Activated CD4-positive, alpha-beta T cell treated with anti-CD3 and anti-CD28 coated beads, Interleukin-2, amount 50 U/mL, for 48 hours (primary cell): ENCODE results near the gene PGBD2.
"Not testable (repeated sequence)": the region's sequence is repeated elsewhere in the genome, so short reads cannot be mapped to it uniquely, and the experiment has no call there.

Experiments used
- DNase-seq, 2 experiments: peaks; one replicate each; pipeline ENCODE4 v3.0.0-alpha.2; 2020

The PGBD2 gene

GRCh38 chr1:248889914-248890243, 16.2 kb upstream of the PGBD2 start:
- not testable (repeated sequence) for DNase-seq

DNA sequence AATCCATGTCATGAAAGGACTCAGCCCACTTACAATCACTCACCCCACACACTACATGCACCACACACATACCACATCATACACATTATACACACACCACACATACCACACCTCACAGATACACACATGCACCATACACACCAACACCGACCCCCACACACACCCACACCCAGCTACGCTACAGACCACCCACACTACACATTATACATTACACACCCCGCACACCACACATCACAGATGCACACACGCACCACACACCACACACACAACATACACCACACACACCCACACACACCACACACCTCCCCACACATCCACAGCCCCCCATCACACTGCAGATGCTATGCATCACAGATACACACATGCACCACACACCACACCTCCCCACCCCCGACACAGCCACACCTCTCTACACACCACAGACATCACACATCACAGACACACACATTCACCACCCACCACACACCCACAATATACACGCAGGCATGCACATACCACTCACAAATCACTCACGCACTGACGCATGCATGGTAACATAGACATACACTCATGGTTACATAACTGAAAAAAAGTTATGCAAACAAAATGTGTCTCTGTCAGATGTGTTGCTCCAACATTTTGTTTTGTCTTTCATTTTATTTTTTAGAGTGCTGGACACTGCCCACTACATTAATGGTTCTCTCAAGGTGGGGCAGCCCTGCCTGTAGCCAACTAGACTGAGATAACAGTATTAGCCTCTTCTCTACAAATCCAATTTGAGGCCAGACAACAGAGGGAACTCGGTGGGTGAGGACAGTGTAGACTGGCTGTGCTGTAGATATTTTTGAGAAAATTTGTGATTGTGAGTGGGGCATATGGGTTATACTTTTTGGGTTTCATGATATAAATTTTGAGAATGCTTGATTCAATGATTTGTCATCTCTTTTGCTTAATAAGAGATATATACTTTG, 15.2 kb upstream of the PGBD2 start:
- no peak for DNase-seq

- DNase-seq, result no peak
These were observed 14.3 kb upstream of the PGBD2 start for GRCh38 chr1:248891758-248892157.

DNA sequence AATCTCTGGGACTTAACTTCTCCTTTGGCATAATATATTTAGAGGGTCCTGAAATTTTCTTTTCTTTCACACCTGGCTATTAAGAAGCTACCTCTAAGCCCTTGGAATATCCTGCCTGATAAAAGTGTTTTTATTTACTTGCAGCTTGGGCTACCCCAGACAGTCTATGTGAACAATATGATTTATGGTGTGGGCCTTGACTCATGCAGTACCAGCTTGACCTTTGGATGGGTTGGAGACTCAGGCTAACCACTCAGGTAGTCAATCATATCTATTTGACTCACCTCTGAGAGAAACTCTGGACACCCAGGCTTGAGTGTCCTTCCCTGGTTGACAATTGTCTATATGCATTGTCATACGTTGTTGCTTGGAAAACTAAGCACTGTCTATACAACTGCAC, 13.4 kb upstream of the PGBD2 start:
- no peak for DNase-seq

GRCh38 chr1:248894837-248895236, 11.2 kb upstream of the PGBD2 start:
- no peak for DNase-seq

DNA sequence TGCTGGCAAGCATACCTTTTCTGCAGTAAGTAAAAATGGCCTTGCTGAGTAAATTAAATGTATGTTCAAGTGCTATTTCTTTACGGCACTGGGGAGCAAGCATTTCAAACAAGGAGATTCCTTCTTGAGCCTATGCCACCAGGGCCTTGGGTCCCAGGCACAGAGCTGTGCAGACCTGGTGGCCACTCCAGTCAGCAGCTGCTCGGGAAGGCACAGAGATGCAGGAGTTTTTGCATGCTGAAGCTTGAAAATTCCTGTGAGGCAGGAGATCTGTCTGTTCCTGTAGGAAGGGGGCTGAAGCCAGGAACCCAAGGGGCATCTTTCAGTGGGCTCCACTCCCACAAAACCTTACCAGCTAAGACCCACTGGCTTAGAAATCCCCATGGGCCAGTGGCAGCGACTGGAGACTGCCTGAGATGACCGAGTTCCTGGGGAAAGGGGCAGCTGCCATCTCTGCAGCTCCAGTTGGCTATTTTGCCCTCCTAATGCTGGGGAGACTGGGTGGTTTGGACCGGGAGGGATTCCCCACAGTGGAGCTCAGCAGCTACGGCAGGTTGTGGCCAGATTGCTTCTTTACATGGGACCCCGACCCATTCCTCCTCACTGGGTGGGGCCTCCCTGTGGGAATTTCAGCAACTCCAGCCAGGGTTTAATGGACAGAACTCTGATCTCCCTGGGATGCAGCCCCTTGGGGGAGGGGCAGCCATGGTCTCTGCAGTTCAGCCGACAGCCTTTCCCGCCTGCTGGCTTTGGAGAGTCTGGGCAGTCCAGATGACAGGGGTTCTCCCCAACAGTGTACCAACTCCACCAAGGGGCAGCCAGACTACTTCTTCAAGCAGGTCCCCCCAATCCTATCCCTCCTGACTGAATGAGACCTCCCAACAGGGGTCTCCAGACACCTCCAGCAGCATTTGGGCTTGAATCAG, 8.4 kb upstream of the PGBD2 start:
- no peak for DNase-seq

GRCh38 chr1:248900637-248901036, 5.4 kb upstream of the PGBD2 start:
- no peak for DNase-seq

DNA sequence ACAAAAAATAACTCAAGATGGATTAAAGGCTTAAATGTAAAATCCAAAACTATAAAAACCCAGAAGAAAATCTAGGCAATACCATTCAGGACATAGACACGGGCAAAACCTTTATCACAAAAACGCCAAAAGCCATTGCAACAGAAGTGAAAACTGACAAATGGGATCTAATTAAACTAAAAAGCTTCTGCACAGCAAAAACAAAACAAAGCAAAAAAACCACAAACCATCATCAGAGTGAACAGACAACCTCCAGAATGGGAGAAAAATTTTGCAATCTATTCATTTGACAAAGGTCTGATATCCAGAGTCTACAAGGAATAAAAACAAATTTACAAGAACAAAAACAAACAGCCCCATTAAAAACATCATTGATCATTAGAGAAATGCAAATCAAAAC, 4.5 kb upstream of the PGBD2 start:
- DNase-seq, result no peak

- DNase-seq, result no peak
These were observed 1.4 kb upstream of the PGBD2 start for GRCh38 chr1:248904437-248905216.

GRCh38 chr1:248905662-248906008, 400 bp upstream of the PGBD2 start:
- peak in 1 of 2 experiments; percentile 4 for DNase-seq

GRCh38 chr1:248906753-248907661, 972 bp downstream of the PGBD2 start:
- no peak for DNase-seq

DNA sequence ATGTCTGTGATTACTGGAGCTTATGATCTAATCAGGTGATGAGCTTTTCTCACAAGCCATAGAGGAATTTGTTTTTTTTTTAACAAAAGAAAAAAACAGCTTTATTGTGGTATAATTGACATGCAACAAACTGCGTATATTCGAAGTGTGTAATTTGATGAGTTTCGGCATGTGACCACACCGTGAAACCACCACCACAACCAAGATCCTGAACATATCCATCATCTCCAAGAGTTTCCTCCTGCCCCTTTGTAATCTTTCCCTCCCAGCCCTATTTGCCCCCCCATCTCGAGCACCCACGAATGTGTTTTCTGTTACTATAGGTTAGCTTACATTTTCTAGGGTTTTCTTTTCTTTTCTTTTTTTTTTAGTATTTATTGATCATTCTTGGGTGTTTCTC, 4.7 kb downstream of the PGBD2 start:
- DNase-seq, result no peak

DNA sequence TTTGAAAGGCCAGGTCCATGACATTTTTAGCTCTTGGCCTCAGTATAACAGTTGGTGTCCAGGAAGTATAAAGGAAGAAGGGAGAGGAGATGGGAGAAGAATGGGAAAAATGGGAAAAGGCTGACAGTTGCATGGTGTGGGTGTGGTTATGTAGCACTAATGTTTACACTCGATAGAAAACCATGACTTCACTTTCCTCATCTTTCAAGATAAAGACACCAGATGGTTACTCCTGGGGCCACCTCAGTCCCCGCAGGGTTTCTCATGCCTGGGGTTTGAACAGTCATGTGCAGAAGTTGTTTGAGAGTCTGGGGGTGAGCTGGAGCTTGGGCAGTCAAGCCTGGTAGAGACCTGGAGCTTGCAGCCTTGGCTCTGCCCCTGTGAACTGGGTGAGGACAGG, 7.9 kb downstream of the PGBD2 start:
- no peak for DNase-seq

DNA sequence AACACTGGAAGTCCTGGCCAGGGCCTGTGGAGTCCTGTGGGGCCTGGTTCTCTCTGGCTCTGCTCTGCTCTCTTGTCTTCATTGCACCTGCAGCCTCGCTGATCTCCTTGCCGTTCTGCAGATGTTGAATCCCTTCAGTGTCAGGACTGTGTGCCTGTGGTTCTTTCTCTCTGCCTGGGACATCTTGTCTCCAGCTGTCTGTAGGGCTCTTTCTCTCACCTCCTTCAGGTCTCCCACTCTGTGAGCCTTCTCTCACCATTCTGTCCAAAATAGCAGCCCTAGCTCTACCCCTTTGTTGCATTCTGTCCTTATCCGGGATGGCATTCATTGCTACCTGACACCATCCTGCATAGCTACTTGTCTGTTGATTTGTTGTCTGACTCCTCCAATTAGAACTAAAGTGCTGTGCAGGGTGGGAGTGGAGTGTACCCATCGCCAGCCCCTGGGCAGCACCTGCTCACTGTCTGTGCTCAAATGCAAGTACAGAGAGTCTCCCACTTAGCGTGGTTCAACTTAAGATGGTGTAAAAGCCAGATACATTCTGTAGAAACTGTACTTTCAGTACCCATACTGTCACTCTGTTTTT, 8.9 kb downstream of the PGBD2 start:
- no peak for DNase-seq

DNA sequence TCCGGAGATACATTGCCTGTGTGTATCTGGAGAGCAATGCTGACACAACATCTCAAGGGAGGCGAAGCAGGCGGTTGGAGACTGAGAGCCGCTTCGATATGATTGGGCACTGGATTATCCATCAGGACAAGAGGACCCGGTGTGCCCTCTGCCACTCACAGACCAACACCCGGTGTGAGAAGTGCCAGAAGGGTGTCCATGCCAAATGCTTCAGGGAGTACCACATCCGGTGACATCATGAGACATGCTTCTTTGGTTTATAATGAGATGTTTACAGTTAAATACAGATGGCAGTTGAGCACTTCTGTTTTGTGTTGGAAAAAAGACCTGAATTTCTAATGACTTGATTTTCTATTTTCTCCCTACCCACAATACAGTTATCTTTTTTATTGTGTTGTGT, 12.1 kb downstream of the PGBD2 start:
- DNase-seq, result no peak

DNA sequence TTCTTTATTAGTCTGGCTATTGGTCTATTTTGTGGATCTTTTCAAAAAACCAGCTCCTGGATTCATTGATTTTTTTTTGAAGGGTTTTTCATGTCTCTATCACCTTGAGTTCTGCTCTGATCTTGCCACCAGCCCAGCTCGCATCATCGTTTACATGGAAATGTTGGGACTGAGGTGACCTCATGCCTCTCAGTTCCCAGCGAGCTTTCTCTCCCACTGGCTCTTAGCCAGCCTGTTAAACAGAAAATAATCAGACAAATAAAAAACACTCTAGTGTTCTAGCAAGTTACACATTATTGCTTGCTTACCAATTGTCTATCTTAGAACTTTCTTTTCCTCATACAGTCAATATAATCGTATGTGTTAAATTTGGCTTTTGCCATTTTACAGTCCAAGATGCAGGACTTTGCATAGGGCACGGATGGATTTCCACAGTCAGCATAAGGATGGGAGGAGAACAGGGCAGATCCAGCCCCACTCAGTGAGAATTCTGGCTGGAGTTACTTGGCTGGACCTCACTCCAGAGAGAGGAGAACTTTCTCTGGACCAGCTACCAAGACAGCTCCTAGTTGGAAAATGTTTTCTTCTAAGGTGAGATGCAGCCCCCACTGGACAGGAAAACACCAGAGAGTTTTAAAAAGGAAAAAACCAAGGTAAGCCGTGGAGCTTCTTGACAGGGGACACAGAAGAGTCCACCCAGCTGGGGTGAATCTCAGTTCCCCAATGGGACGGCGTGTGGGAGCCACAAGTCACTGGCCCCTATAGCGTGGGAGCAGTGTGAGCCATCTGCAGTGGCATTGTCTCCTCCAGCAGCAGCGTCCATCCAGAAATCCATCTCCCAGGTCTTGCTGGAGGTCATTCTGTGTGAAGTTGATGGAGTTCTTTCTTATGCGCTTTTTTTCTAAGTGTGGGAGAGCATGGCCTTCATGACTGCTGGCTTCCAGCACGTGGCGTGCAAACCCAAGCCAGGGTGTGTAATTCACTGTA, 17.6 kb downstream of the PGBD2 start:
- no peak for DNase-seq

GRCh38 chr1:248924696-248925532, 18.9 kb downstream of the PGBD2 start:
- DNase-seq, result peak; percentile 42 to 55

- not testable (repeated sequence) for DNase-seq
These were observed 19.8 kb downstream of the PGBD2 start for GRCh38 chr1:248925859-248926258.
